ENCODE measurements around the gene CARMIL3.

CARMIL3 gene

GRCh38 chr14:24082411-24083080, 30.7 kb downstream of the CARMIL3 start:
- CTCF ChIA-PET = interaction anchor here (0.9 to 6.5 kb wide), 7 partner anchors 9 to 214 kb away, joined by 3 to 121 read pairs (median 6); partner anchors contain the start of genes IRF9 and PCK2
- TF ChIP-seq CTCF (IDR thresholded peaks at IDR 0.05; ENCODE audit: insufficient read depth, low read length, missing control alignments) = no peak
- no peak overlapping the region for H3K4me3 ChIP-seq (ENCODE audit: low read depth, low read length)
- POLR2A ChIA-PET = interaction anchor here (2.2 kb wide), 1 partner anchor 11 kb away, joined by 8 read pairs; the partner anchor contains the start of gene PCK2
- no peak for DNase-seq (ENCODE audit: low read depth, low spot score)

- POLR2A ChIA-PET = no interaction called here
- no peak overlapping the region for H3K4me3 ChIP-seq (ENCODE audit: low read depth, low read length)
- CTCF ChIA-PET = interaction anchor here (4.7 to 6.5 kb wide), 3 partner anchors 8 to 27 kb away, joined by 43 to 121 read pairs (median 74); partner anchors contain the start of gene PCK2
- no peak for DNase-seq (ENCODE audit: low read depth, low spot score)
- TF ChIP-seq CTCF (IDR thresholded peaks at IDR 0.05; ENCODE audit: insufficient read depth, low read length, missing control alignments) = no peak
Observed at GRCh38 chr14:24083462-24083861, 31.7 kb downstream of the CARMIL3 start.

GRCh38 chr14:24084440-24084839, 32.6 kb downstream of the CARMIL3 start:
- no peak for DNase-seq (ENCODE audit: low read depth, low spot score)
- no peak overlapping the region for H3K4me3 ChIP-seq (ENCODE audit: low read depth, low read length)
- CTCF ChIA-PET = interaction anchor here (0.8 to 3.2 kb wide), 6 partner anchors 9 to 32 kb away, joined by 4 to 35 read pairs (median 4); partner anchors contain the start of gene PCK2
- POLR2A ChIA-PET = no interaction called here
- TF ChIP-seq CTCF (IDR thresholded peaks at IDR 0.05; ENCODE audit: insufficient read depth, low read length, missing control alignments) = no peak

GRCh38 chr14:24085215-24085614, 33.4 kb downstream of the CARMIL3 start:
- POLR2A ChIA-PET = no interaction called here
- CTCF ChIA-PET = interaction anchor here (1.3 to 3.2 kb wide), 5 partner anchors 8 to 28 kb away, joined by 4 to 35 read pairs (median 5); partner anchors contain the start of gene PCK2
- DNase-seq (ENCODE audit: low read depth, low spot score) = no peak

GRCh38 chr14:24086193-24086955, 34.6 kb downstream of the CARMIL3 start:
- CTCF ChIA-PET = interaction anchor here (0.9 to 3.2 kb wide), 5 partner anchors 7 to 29 kb away, joined by 3 to 35 read pairs (median 4); partner anchors contain the start of gene PCK2
- DNase-seq (ENCODE audit: low read depth, low spot score) = no peak
- H3K4me3 ChIP-seq (ENCODE audit: low read depth, low read length) = no peak overlapping the region
- POLR2A ChIA-PET = interaction anchor here (1.0 to 1.6 kb wide), 2 partner anchors 8 to 9 kb away, joined by 3 to 4 read pairs; partner anchors contain the start of gene PCK2
- no peak for TF ChIP-seq CTCF (IDR thresholded peaks at IDR 0.05; ENCODE audit: insufficient read depth, low read length, missing control alignments)

More at GRCh38 chr14:24085215-24085614, 33.4 kb downstream of the CARMIL3 start:
- H3K4me3 ChIP-seq (ENCODE audit: low read depth, low read length) = no peak overlapping the region
- TF ChIP-seq CTCF (IDR thresholded peaks at IDR 0.05; ENCODE audit: insufficient read depth, low read length, missing control alignments) = no peak

All from AG04449 (cell line).